ENCODE data around the gene SLC16A3. TPM values are rescaled to one million over a fixed set of nuclear protein-coding genes. Genes with fewer than 3 reads are reported as not detected.

Gene SLC16A3
- total and polyA plus RNA-seq, 9 of the 15 experiments (the other 6 are each of a cell fraction or from before 2014, with no cell fraction given), result 0.11 to 5.4 (median 1.2) TPM; not detected in 2

GRCh38 chr17:82287868-82288801 lies 59.3 kb downstream of the SLC16A3 start (continued):
- peak; percentile 83 for TF ChIP-seq TAF9B (IDR thresholded peaks at IDR 0.05; ENCODE audit: partially characterized antibody)
- peak; percentile 100 for TF ChIP-seq RAD51 (IDR thresholded peaks at IDR 0.05; ENCODE audit: borderline replicate concordance, low read depth)
- TF ChIP-seq POLR3A (IDR thresholded peaks at IDR 0.05; ENCODE audit: borderline replicate concordance, extremely low read depth, insufficient read depth, insufficient read length), result no peak
- peak; percentile 80 for TF ChIP-seq DPF2 (IDR thresholded peaks at IDR 0.05)
- TF ChIP-seq MLLT1 (IDR thresholded peaks at IDR 0.05), result 0 out of 4 replicates have a peak, but pooled peaks of 1 of the 2 experiments have one; percentile 75
- no peak for TF ChIP-seq RERE (CRISPR knock-in tag; IDR thresholded peaks at IDR 0.05; ENCODE audit: borderline replicate concordance)
- no peak for TF ChIP-seq TSC22D4 (tag; IDR thresholded peaks at IDR 0.05)
- TF ChIP-seq ZNF696 (CRISPR knock-in tag; conservative IDR thresholded peaks at IDR 0.05), result no peak
- TF ChIP-seq ZBTB8A (IDR thresholded peaks at IDR 0.05; ENCODE audit: partially characterized antibody), result no peak
- TF ChIP-seq POLR2A (conservative IDR thresholded peaks at IDR 0.05), result peak; percentile 74
- no peak for TF ChIP-seq ZNF232 (CRISPR knock-in tag; IDR thresholded peaks at IDR 0.05)
- TF ChIP-seq POLR2G (IDR thresholded peaks at IDR 0.05; ENCODE audit: low read depth, low read length), result no peak
- TF ChIP-seq ZBTB1 (CRISPR knock-in tag; IDR thresholded peaks at IDR 0.05; ENCODE audit: borderline replicate concordance, low read depth), result no peak
- TF ChIP-seq SOX6 (IDR thresholded peaks at IDR 0.05), result peak; percentile 96
- no peak for TF ChIP-seq SFPQ (IDR thresholded peaks at IDR 0.05; ENCODE audit: low read depth, low read length)
- TF ChIP-seq NRF1 (conservative IDR thresholded peaks at IDR 0.05 in 1 of 2, IDR thresholded peaks at IDR 0.05 in 1 of 2), result peak; percentile 59 to 71
- TF ChIP-seq OTX1 (CRISPR knock-in tag; IDR thresholded peaks at IDR 0.05), result no peak; the same call in 1 of the 2 replicates
- TF ChIP-seq ZNF217 (CRISPR knock-in tag; IDR thresholded peaks at IDR 0.05), result no peak
